ENCODE data around the gene ARMC9.
A peak's percentile ranks its signal among the peaks of the same experiment; 100 is the strongest.

The ARMC9 gene

DNA sequence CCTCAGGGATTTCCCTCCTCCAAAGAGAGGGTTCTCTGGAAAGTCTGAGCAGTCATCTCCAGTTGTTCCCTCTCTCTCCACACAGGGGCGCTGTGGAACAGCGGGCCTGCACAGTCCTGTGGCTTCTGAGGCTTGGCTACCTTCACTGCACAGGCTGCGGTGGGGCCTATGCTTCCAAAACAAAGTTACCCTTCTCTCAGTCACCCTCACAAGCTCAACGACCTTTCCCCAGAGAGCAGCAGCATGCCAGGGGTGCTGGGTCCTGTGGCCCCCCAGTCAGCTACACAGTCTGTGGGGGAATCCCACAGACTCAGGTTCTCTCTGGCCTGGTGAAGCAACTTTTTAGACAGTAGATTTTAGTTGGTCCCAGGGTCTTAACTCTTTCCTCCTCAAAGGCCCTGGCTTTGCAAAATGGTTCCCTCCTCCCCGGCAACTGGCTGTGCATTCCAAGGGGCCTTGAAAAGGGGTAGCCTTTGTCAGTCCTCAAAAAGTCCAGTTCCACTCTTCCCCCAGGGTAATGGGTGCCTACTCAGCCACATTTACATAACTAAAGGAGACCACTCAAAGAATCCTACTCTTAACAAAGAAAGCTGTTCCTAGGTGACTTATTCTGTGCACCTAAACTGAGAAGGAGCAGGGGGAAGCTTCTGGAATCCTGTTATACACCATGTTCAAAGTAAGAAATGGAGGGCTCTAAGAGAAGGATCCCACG lies 212.0 kb downstream of the ARMC9 start:
- H3K4me3 ChIP-seq (replicated peaks; ENCODE audit: low read depth, low read length), result no peak overlapping the region
- peak; percentile 39 for TF ChIP-seq CTCF (IDR thresholded peaks at IDR 0.05; ENCODE audit: low read length, missing control alignments)
- DNase-seq (ENCODE audit: low read depth), result no peak

- TF ChIP-seq CTCF (IDR thresholded peaks at IDR 0.05; ENCODE audit: low read length, missing control alignments), result no peak
- DNase-seq (ENCODE audit: low read depth), result no peak
- H3K4me3 ChIP-seq (replicated peaks; ENCODE audit: low read depth, low read length), result no peak overlapping the region
These were observed 212.8 kb downstream of the ARMC9 start for GRCh38 chr2:231411237-231411636.

DNA sequence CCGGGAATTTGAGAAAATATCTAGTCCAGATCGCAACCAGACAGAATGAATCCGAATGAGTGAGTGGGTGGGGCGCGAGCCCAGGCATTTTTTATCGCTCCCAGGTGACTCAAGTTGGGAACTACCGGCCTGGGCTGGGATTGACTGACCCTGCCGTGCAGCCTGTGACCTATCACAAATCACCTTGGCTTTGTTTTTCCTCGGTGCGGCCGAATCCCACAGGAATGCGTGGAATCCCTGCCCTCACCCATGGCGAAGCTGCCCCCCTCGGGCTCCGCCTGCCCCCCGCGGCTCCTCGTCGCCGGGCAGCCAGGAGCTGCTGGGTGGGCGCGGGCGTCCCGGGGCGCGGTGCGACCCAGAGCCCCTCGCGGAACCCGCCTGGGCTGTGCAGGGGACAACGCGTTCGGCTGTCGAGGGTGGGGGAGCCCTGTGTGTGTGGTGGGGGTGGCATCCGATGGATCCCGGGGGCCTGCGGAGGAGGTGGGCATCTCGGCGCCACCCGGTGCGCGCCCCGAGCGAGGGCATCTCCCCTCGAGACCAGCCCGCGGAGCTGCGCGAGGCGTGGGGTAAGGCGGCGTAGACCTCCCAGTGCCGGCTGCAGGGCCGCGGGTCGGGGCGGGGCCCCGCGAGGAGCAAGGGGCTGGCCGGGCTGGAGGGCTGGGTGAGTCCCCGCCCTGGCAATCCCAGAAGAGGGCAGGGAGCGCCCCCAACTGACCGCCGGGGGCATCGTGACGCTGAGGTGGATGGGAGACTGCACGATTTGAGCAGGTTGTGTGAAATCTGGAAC lies 213.6 kb downstream of the ARMC9 start:
- peak; percentile 78 for TF ChIP-seq CTCF (IDR thresholded peaks at IDR 0.05; ENCODE audit: low read length, missing control alignments)
- peak; percentile 77 for DNase-seq (ENCODE audit: low read depth)
- H3K4me3 ChIP-seq (replicated peaks; ENCODE audit: low read depth, low read length), result peak overlapping the region; percentile 63

GRCh38 chr2:231412618-231412963 lies 214.2 kb downstream of the ARMC9 start:
- TF ChIP-seq CTCF (IDR thresholded peaks at IDR 0.05; ENCODE audit: low read length, missing control alignments), result no peak
- DNase-seq (ENCODE audit: low read depth), result no peak
- H3K4me3 ChIP-seq (replicated peaks; ENCODE audit: low read depth, low read length), result peak overlapping the region; percentile 63

DNA sequence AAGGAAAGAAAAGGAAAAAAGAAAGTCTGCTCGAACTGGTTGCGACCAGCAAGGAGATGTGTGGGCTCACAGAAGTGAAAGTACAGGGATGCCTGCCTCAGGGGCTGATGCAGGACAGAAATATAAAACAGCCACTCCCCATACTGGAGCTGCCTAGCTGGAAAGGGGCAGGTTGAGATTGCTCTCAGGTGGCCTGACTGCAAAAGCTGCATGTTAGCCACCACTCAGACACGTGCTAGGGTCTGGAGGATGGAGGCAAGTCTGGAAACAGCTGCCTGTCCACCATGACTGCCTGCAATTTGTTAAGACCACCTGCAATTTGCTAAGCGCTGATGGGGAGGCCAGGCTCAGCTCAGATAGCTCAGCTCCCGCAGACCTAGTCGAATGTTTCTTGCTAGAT lies 215.0 kb downstream of the ARMC9 start:
- no peak for TF ChIP-seq CTCF (IDR thresholded peaks at IDR 0.05; ENCODE audit: low read length, missing control alignments)
- no peak for DNase-seq (ENCODE audit: low read depth)
- no peak overlapping the region for H3K4me3 ChIP-seq (replicated peaks; ENCODE audit: low read depth, low read length)

GRCh38 chr2:231413921-231414476 lies 215.6 kb downstream of the ARMC9 start:
- H3K4me3 ChIP-seq (replicated peaks; ENCODE audit: low read depth, low read length), result no peak overlapping the region
- no peak for DNase-seq (ENCODE audit: low read depth)

More at GRCh38 chr2:231413921-231414476, 215.6 kb downstream of the ARMC9 start:
- TF ChIP-seq CTCF (IDR thresholded peaks at IDR 0.05; ENCODE audit: low read length, missing control alignments), result no peak

Measured in fibroblast of pulmonary artery (primary cell).